Brain microvascular endothelial cell (primary cell): ENCODE measurements around the gene GABRB1.

Source experiments
- DNase-seq: peaks from one replicate; pipeline ENCODE4 v3.0.0-alpha.2; 2020
- H3K27ac ChIP-seq: fragments of 250-450 bp; sonication (Bioruptor Pico); 2 replicates; pipeline ENCODE4 v1.5.1; 2020; ENCODE audit warnings: mild to moderate bottlenecking, moderate library complexity
- H3K27me3 ChIP-seq: fragments of 250-450 bp; sonication (Bioruptor Pico); replicated peaks from 2 replicates; pipeline ENCODE4 v1.5.1; 2020; ENCODE audit warnings: mild to moderate bottlenecking
- H3K36me3 ChIP-seq: fragments of 250-450 bp; sonication (Bioruptor Pico); replicated peaks from 2 replicates; pipeline ENCODE4 v1.5.1; 2020; ENCODE audit warnings: mild to moderate bottlenecking
- H3K4me3 ChIP-seq: 2 replicates; pipeline ENCODE4 v1.5.1; 2011; ENCODE audit warnings: low read depth, mild to moderate bottlenecking, control low read depth, low read length, moderate library complexity
- in situ Hi-C: cut with HindIII; loops from 2 replicates; pipeline ENCODE4 v1.10.0; 2017; ENCODE audit warnings: low sequenced_read_pairs, low pct_ligation_motif_present
- TF ChIP-seq, protein P1 (sequence below): IDR thresholded peaks from 2 replicates; pipeline ENCODE4 v1.5.1; 2011; ENCODE audit warnings: low read depth, mild to moderate bottlenecking, moderate library complexity, low read length, control low read depth, inconsistent platforms; ENCODE audit errors: missing control alignments

The GABRB1 gene

DNA sequence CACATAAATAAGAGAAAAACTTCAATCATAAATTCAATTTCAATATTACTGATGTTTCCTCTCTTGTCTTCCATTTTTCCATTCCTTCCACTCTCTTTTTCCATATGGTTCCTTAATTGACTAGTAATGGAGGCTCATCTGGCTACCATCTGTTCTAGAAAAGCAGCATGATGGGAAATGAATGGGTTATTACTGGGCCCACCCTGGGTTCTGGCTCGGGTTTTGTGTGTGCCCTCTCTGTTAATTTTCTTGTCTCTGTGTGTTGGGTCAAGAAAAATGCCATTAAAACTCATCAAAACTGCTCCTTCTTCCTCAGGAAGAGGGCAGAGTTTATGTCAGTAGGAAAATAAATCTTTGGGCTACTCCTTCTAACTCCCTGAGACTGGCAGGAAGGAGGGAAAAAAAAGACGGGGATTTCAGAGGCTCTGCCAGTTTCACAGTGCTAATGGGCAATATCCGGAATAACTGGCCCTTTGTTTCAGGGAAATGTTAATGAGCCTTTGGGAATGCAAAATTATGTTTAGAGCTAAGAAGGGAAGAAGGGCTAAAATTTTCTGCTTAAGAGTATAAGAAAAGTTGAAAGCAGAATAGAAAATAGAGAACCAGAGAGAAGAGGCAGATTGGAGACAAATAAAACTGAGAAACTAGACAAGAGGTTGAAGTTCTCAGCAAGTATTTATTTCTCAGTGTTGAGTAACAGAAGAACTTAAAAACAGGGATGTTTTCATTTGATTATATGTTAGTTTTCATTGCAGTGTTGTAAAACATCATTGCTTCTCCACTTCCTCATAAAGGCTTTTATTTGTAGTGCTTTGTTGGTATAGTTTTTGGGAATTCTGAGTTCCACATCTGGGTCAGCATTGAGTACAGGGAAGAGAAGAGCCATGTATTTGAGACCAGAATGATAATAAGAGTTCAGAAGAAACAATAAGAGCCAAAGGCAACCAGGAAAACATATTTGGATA is 19.7 kb downstream of the GABRB1 start:
- no peak overlapping the region for H3K4me3 ChIP-seq
- DNase-seq: no peak
- TF ChIP-seq, protein P1, sequence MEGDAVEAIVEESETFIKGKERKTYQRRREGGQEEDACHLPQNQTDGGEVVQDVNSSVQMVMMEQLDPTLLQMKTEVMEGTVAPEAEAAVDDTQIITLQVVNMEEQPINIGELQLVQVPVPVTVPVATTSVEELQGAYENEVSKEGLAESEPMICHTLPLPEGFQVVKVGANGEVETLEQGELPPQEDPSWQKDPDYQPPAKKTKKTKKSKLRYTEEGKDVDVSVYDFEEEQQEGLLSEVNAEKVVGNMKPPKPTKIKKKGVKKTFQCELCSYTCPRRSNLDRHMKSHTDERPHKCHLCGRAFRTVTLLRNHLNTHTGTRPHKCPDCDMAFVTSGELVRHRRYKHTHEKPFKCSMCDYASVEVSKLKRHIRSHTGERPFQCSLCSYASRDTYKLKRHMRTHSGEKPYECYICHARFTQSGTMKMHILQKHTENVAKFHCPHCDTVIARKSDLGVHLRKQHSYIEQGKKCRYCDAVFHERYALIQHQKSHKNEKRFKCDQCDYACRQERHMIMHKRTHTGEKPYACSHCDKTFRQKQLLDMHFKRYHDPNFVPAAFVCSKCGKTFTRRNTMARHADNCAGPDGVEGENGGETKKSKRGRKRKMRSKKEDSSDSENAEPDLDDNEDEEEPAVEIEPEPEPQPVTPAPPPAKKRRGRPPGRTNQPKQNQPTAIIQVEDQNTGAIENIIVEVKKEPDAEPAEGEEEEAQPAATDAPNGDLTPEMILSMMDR: no peak
- no peaks in the 10 kb centered on the region for H3K27me3 ChIP-seq
- no peak overlapping the region for H3K27ac ChIP-seq
- H3K36me3 ChIP-seq: no peaks in the 10 kb centered on the region
- in situ Hi-C loops: no loop called here

DNA sequence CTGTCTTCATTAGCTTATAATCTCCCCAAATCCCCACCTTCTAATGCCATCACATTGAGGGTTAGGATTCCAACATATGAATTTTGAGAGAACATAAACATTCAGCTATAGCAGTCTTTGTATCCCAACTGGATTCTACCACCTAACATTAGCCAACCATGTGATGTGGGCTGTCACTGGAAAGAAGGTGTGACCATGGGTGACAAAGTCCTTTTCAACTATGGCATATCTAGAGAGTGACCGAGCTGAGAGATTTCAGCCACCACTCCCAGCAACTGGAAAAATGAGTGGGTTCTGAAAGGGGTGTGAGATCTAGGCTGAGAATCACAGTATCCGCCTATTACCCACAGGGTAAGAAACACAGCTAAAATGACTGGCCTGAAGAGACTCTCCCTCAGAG is 22.1 kb downstream of the GABRB1 start:
- DNase-seq: no peak
- Histone ChIP-seq H3K36me3 (no peaks in the 10 kb centered on the region), H3K27ac (no peak overlapping the region), H3K4me3 (no peak overlapping the region), H3K27me3 (no peaks in the 10 kb centered on the region)
- in situ Hi-C loops: no loop called here
- TF ChIP-seq, protein P1: no peak

DNA sequence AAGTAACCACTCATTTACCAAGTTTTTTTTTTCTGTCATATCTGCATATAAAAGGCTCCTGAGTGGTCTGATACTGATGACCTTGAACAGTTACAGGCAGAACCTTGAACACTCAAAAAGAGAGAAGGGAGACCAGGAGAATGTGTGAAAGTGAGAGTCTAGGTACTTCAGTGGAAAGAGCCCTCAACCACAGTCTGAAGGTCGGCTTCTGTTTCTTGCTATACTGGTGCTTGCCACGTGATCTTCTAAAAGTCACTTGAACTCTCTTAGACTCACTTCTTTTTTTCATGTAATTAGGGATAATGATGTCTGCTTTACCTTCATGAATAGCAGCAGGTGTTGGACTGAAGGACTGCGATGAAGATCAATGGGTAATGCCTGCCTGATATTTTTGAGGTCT is 22.8 kb downstream of the GABRB1 start:
- no peak for DNase-seq
- TF ChIP-seq, protein P1: no peak
- no peak overlapping the region for H3K4me3 ChIP-seq
- in situ Hi-C loops: no loop called here
- no peaks in the 10 kb centered on the region for H3K27me3 ChIP-seq
- no peak overlapping the region for H3K27ac ChIP-seq
- H3K36me3 ChIP-seq: no peaks in the 10 kb centered on the region

DNA sequence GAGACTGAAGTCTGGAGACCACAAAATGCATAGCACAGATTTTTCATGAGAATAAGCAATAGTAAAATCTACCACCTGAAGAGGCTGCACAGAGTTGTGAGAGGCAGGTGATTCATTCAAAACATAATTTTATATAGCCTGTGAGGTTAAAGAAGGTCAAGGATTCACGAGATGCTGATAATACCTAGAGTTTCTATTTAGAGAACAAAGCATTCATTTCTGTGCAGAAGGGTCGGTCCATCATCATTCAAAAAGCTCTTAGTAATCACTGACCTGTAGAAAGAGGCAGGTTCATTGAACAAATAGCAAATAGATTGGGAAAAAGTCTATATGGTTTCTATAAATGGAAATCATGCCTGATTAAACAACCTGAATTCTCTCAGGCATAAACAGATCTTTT is 26.6 kb downstream of the GABRB1 start:
- Histone ChIP-seq H3K27ac (no peak overlapping the region), H3K4me3 (no peak overlapping the region), H3K27me3 (no peaks in the 10 kb centered on the region), H3K36me3 (no peaks in the 10 kb centered on the region)
- no peak for DNase-seq
- in situ Hi-C loops: no loop called here
- TF ChIP-seq, protein P1: no peak

DNA sequence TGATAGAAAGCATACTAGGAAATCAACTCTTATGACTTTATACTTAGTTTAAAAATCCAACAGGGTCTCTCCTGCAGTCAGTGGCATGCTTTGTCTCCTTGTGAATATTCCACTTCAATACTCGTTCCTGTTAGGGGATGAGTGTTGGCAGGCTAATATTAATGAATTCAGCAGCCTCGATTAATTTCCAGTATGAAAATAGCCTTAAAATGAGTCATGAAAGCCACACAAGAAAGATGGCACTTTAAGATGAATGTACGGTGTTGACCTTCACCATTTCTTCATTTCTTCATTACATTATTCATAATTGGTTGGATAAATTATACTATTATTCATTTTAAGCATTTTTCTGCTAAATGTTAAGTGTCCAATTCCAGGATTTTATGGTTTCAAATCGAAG is 29.2 kb downstream of the GABRB1 start:
- H3K27me3 ChIP-seq: no peaks in the 10 kb centered on the region
- no peak overlapping the region for H3K4me3 ChIP-seq
- DNase-seq: no peak
- TF ChIP-seq, protein P1: no peak
- no peaks in the 10 kb centered on the region for H3K36me3 ChIP-seq
- in situ Hi-C loops: no loop called here
- H3K27ac ChIP-seq: no peak overlapping the region
